ENCODE measurements around the gene PTS.

Gene PTS

GRCh38 chr11:112226062-112226830 lies at the start of gene PTS:
Gene PTS, plus strand, starts transcription at chr11:112226428. Its CDS starts 16 bp downstream, at chr11:112226444.
- CTCF ChIA-PET = interaction anchor here (1.8 to 3.5 kb wide), 2 partner anchors 45 to 54 kb away, joined by 4 to 29 read pairs; no protein-coding TSS in a partner anchor
- no peak for TF ChIP-seq CTCF (IDR thresholded peaks at IDR 0.05; ENCODE audit: control extremely low read depth, extremely low read depth, low read depth, missing control alignments)
- DNase-seq (ENCODE audit: extremely low spot score) = peak; percentile 96
- POLR2A ChIA-PET = interaction anchor here (1.0 kb wide), 1 partner anchor 54 kb away, joined by 3 read pairs; no protein-coding TSS in a partner anchor

- TF ChIP-seq CTCF (IDR thresholded peaks at IDR 0.05; ENCODE audit: control extremely low read depth, extremely low read depth, low read depth, missing control alignments) = no peak
- ChIA-PET CTCF (no interaction called here), POLR2A (no interaction called here)
- no peak for DNase-seq (ENCODE audit: extremely low spot score)
These were observed 48.6 kb upstream of the PTS start for GRCh38 chr11:112177589-112177988.

- ChIA-PET CTCF (no interaction called here), POLR2A (no interaction called here)
- TF ChIP-seq CTCF (IDR thresholded peaks at IDR 0.05; ENCODE audit: control extremely low read depth, extremely low read depth, low read depth, missing control alignments) = no peak
- no peak for DNase-seq (ENCODE audit: extremely low spot score)
These were observed 47.8 kb upstream of the PTS start for GRCh38 chr11:112178428-112178827.

- no peak for TF ChIP-seq CTCF (IDR thresholded peaks at IDR 0.05; ENCODE audit: control extremely low read depth, extremely low read depth, low read depth, missing control alignments)
- ChIA-PET CTCF (no interaction called here), POLR2A (no interaction called here)
- no peak for DNase-seq (ENCODE audit: extremely low spot score)
These were observed 47.3 kb upstream of the PTS start for GRCh38 chr11:112178936-112179335.

GRCh38 chr11:112179601-112180000 lies 46.6 kb upstream of the PTS start:
- ChIA-PET CTCF (no interaction called here), POLR2A (no interaction called here)
- no peak for TF ChIP-seq CTCF (IDR thresholded peaks at IDR 0.05; ENCODE audit: control extremely low read depth, extremely low read depth, low read depth, missing control alignments)
- DNase-seq (ENCODE audit: extremely low spot score) = no peak

GRCh38 chr11:112182867-112183266 lies 43.4 kb upstream of the PTS start:
- ChIA-PET CTCF (no interaction called here), POLR2A (no interaction called here)
- no peak for TF ChIP-seq CTCF (IDR thresholded peaks at IDR 0.05; ENCODE audit: control extremely low read depth, extremely low read depth, low read depth, missing control alignments)
- no peak for DNase-seq (ENCODE audit: extremely low spot score)
